Measurements from ENCODE around the gene CRYL1. TPM values are rescaled to one million over a fixed set of nuclear protein-coding genes. Genes with fewer than 3 reads are reported as not detected.

Gene CRYL1
- total and polyA plus RNA-seq, 7 donors, result 6.4 to 18.5 (median 12.9) TPM

- WGBS, 3 donors, result 81 to 86% (median 84%) methylated on average over 4 of the region's 4 CpGs
Measured at GRCh38 chr13:20506696-20507095, 19.0 kb downstream of the CRYL1 start.

GRCh38 chr13:20505405-20506366 is 20.0 kb downstream of the CRYL1 start:
- no peaks in the 10 kb centered on the region for H3K27me3 ChIP-seq (ENCODE audit: insufficient read depth in 3 of 3, low read length in 2 of 3)
- TF ChIP-seq CTCF (IDR thresholded peaks at IDR 0.05), result no peak
- peaks cover 0 to 22% of the 10 kb centered on the region in 2 donors for H3K36me3 ChIP-seq (ENCODE audit: insufficient read depth in 1 of 2, low read depth in 1 of 2)
- intact Hi-C loops (cut with DNase I), result no loop called here
- H3K9me3 ChIP-seq, result no peaks in the 10 kb centered on the region
- H3K4me3 ChIP-seq, result no peak overlapping the region
- no peaks in the 10 kb centered on the region for H3K4me1 ChIP-seq
- ATAC-seq (no peak), DNase-seq (no peak)
- 79 to 84% (median 80%) methylated on average over 10 of the region's 10 CpGs for WGBS, 3 donors
- no peak overlapping the region for H3K27ac ChIP-seq

More at GRCh38 chr13:20506696-20507095, 19.0 kb downstream of the CRYL1 start:
- TF ChIP-seq CTCF (IDR thresholded peaks at IDR 0.05), result no peak
- DNase-seq (no peak), ATAC-seq (no peak)
- H3K27ac ChIP-seq, result no peak overlapping the region
- H3K9me3 ChIP-seq, result no peaks in the 10 kb centered on the region
- intact Hi-C loops (cut with DNase I), result no loop called here
- H3K27me3 ChIP-seq (ENCODE audit: insufficient read depth in 3 of 3, low read length in 2 of 3), result no peaks in the 10 kb centered on the region
- H3K36me3 ChIP-seq (ENCODE audit: insufficient read depth in 1 of 2, low read depth in 1 of 2), result peaks cover 0 to 33% of the 10 kb centered on the region in 2 donors
- no peak overlapping the region for H3K4me3 ChIP-seq
- no peaks in the 10 kb centered on the region for H3K4me1 ChIP-seq

GRCh38 chr13:20503088-20504083 is 22.3 kb downstream of the CRYL1 start:
- Histone ChIP-seq H3K27me3 (ENCODE audit: insufficient read depth in 3 of 3, low read length in 2 of 3) (no peaks in the 10 kb centered on the region), H3K9me3 (no peaks in the 10 kb centered on the region), H3K36me3 (ENCODE audit: insufficient read depth in 1 of 2, low read depth in 1 of 2) (peaks cover 0 to 12% of the 10 kb centered on the region in 2 donors), H3K4me1 (no peaks in the 10 kb centered on the region), H3K27ac (no peak overlapping the region), H3K4me3 (no peak overlapping the region)
- intact Hi-C loops (cut with DNase I), result no loop called here
- DNase-seq, result no peak
- no peak for TF ChIP-seq CTCF (IDR thresholded peaks at IDR 0.05)
- no peak for ATAC-seq
- 91 to 92% (median 92%) methylated on average over 16 of the region's 16 CpGs for WGBS, 3 donors

- intact Hi-C loops (cut with DNase I), result no loop called here
- no peaks in the 10 kb centered on the region for H3K9me3 ChIP-seq
- no peaks in the 10 kb centered on the region for H3K27me3 ChIP-seq (ENCODE audit: insufficient read depth in 3 of 3, low read length in 2 of 3)
- no peaks in the 10 kb centered on the region for H3K4me1 ChIP-seq
- H3K27ac ChIP-seq, result no peak overlapping the region
- no peak overlapping the region for H3K4me3 ChIP-seq
- TF ChIP-seq CTCF (IDR thresholded peaks at IDR 0.05), result no peak
- DNase-seq, result no peak
- WGBS, 3 donors, result 62 to 64% (median 62%) methylated on average over 4 of the region's 4 CpGs
- no peak for ATAC-seq
- peaks cover 0 to 3% of the 10 kb centered on the region in 2 donors for H3K36me3 ChIP-seq (ENCODE audit: insufficient read depth in 1 of 2, low read depth in 1 of 2)
Measured at GRCh38 chr13:20501592-20501991, 24.1 kb downstream of the CRYL1 start.

Measured in psoas muscle (tissue), 8 donors.